ENCODE results near the gene HDAC4.

HDAC4 gene

DNA sequence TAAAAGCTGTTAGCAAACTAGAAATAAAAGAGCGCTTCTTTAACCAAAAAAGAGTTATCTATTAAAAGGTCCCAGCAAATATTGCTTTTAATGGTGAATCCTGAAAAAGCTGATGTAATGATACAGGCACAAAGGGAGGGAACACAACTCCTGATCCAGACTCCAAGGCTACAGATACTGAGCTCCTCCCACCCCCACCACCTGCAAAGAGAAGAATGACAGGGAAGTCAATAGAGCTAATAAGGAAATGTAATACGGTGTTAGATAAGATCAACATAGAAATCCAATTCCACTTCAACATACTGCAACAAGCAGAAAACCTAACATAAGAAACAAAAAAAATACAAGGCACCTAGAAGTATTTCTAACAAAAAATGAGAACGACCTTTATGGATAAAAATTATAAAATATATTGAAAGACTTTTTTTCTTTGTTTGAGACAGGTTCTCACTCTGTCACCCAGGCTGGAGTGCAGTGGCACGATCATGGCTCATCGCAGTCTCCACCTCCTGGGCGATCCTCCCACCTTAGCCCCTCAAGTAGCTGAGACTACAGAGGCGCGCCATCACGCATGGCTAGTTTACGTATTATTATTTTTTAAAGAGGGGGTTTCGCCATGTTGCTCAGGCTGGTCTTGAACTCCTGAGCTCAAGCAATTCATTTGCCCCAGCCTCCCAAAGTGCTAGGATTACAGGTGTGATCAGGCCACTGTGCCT lies 192.2 kb downstream of the HDAC4 start:
- TF ChIP-seq GATA2 (IDR thresholded peaks at IDR 0.05; ENCODE audit: low read depth, low read length) (no peak), GATA3 (IDR thresholded peaks at IDR 0.05; ENCODE audit: low read depth, low read length) (no peak)

DNA sequence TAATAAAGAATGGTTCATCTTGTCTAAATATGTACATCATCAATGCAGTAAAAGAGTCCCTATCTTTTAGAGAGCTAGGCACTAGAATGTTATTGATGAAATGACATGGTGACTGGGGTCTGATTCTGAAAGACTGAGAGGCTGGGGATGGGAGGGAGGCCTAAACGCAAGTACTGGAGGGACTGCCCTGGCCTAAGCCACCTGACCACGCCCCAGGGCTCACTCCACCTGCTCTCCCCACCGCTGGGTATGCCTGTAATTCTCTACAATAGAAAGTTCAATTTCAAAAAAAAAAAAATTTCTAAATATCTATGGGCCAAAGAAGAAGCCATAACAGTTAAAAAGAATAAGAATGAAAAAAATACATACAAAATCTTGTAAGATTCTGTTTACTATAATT lies 194.0 kb downstream of the HDAC4 start:
- TF ChIP-seq GATA2 (IDR thresholded peaks at IDR 0.05; ENCODE audit: low read depth, low read length) (no peak), GATA3 (IDR thresholded peaks at IDR 0.05; ENCODE audit: low read depth, low read length) (no peak)

DNA sequence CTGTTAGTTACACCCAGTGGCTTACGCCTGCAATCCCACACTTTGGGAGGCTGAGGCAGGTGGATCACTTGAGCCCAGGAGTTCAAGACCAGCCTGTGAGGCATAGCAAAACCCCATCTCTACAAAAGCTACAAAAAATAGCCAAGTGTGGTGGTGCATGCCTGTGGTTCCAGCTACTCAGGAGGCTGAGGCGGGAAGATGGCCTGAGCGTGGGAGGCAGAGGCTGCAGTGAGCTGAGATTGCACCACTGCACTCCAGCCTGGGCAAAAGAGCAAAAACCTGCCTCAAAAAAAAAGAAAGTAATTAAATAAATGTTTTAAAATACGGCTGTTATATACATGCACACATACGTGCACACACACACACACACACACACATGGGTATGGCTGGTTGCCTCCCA lies 194.8 kb downstream of the HDAC4 start:
- TF ChIP-seq GATA2 (IDR thresholded peaks at IDR 0.05; ENCODE audit: low read depth, low read length) (no peak), GATA3 (IDR thresholded peaks at IDR 0.05; ENCODE audit: low read depth, low read length) (no peak)

DNA sequence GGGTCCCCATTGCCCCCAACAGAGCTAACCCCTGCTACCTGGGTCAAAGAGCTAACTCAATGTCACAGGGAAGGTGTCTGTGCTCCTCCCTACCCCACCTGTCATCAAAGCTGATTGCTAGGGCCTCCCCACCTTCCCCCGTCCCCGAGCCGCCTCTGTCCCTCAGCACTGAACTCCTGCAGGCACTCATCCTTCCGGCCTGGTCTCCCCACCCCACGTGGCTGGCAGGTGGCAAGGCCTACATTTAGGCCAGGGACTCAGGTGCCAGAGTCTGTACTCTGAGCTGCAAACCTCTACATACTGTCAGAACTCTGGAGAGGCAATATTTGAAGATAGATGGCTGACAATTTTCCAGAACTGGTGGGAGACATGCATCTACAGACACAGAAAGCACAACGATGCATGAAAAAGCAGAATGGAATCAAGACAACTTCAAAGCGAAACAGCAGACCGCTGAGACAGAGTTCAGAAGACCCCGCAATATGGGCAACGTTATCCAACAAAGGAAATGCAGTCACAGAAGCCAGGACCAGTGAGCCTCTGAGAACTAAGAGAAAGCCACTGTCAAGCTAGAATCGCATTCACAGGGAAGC lies 195.8 kb downstream of the HDAC4 start:
- TF ChIP-seq GATA3 (IDR thresholded peaks at IDR 0.05; ENCODE audit: low read depth, low read length) = no peak
- TF ChIP-seq GATA2 (IDR thresholded peaks at IDR 0.05; ENCODE audit: low read depth, low read length) = no peak

DNA sequence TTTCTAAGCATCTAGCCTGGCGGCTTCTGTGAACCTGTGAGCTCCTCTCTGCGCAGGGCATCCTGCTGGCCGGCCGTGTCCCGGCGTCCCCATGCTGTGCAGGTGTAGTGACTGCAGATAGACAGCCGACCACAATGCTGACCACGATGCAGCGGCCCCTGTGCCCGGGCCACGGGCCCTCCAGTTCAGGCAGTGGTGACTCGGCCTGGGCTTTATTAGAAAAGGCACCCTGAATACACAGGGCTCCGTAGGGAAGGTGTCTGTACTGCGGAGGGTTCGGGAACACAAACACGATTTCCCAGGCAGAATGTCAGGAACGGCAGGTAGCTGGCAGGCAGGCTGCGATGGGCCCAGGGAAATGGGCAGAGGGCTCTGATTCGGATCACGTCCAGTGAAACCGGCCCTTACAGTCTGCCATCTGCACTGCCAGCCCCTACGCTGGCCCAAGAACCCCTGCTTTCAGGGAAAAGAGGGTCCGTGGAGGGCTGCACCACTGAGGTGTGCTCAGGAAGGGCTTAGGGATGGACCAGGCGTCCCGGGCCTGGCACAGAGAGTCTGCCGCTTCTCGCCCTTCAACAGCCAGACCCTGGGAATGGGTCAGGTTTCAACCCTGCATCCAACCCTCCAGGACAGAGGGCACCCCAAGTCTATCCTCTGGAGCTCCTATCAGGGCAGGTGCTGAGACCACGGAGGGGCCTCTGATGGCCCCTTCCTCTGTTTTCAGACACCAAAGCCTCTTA lies 196.5 kb downstream of the HDAC4 start:
- TF ChIP-seq GATA3 (IDR thresholded peaks at IDR 0.05; ENCODE audit: low read depth, low read length) (no peak), GATA2 (IDR thresholded peaks at IDR 0.05; ENCODE audit: low read depth, low read length) (no peak)

DNA sequence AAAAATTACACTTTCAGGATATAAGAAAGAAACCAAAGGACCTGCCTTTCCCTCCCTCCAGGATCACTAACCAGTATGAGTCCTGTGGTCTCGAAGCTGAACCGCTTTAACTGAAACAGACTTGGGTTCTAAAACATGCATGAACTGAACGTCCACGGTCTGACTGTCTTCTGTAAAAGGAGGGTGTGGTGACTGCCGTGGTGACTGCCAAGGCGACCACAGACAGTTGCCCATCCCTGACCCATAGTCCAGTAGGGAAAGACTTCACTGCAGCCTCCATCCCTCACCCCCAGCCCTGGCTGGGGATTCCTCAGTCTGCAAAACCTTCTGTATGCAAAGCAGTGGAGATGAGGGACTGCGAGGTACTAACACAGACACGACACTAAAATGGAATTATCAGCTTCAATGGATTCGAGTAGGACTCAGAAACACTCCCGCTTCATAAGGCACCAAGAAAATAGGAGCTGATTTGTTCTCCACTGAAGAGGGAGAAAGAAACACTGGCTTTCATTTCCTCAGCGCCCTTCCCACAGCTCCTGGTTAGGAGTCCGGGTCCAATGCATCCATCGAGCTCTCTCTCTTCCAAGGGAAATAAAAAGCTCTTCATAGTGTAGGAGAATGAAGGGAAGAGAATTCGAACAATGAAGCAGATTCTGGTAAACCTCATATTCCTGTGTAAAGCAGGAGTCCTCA lies 197.2 kb downstream of the HDAC4 start:
- TF ChIP-seq GATA2 (IDR thresholded peaks at IDR 0.05; ENCODE audit: low read depth, low read length) = no peak

DNA sequence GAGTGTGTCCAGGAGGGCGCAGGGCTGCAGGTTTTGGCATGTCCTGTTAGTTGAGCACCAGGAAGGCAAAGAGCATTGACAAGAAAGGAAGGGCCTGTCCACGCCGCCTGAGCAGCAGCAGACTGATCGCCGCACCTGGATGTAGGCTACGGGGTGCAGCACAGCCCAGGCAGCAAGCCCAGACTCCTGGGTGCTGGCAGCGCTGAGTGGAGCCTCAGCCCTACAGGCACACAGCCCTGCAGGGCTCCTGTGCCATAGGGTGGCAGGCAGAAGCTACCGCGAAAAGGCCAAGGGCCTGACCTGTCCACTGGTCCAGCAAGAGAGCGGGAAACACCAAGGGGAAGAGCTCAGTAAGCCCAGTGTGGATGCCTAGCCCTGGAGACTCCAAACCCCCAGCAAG lies 198.0 kb downstream of the HDAC4 start:
- TF ChIP-seq GATA3 (IDR thresholded peaks at IDR 0.05; ENCODE audit: low read depth, low read length) (no peak), GATA2 (IDR thresholded peaks at IDR 0.05; ENCODE audit: low read depth, low read length) (no peak)

DNA sequence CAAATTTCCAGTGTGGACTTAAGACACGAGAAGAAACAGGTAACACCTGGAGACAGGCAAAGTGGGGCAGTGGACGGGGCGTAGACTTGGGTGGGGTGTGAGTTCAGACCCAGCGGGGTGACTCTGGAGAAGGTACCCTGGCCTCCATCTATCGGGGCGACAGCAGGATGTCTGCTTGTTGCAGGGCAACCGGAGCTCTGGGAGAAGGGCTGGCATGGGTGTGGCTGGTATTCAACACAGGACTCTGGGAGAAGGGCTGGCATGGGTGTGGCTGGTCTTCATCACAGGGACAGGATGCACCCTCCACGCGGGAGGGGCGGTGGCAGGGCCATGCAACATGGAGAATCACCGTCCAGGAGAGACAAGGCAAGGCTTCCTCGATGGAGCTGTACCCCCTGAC lies 198.5 kb downstream of the HDAC4 start:
- no peak for TF ChIP-seq GATA2 (IDR thresholded peaks at IDR 0.05; ENCODE audit: low read depth, low read length)
- TF ChIP-seq GATA3 (IDR thresholded peaks at IDR 0.05; ENCODE audit: low read depth, low read length) = no peak

DNA sequence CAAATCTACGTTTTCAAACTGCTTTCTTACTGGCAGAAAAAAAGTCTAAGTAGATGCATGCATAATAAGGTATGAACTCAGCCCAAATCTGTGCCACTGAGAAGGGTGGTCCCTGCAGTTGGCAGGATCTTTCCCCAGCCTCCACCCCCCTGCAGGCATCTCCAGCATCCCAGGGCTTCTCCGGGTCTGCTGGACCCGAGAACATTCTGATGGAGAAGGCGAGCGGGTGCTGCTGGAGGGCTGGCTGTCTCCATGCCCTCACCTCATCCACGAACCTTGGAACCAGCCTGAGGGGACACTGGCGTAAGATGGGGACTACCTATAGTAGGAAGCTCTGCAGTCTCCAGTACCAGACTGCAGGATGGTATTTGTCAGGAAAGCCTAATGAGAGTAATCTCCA lies 198.9 kb downstream of the HDAC4 start:
- TF ChIP-seq GATA3 (IDR thresholded peaks at IDR 0.05; ENCODE audit: low read depth, low read length) (no peak), GATA2 (IDR thresholded peaks at IDR 0.05; ENCODE audit: low read depth, low read length) (no peak)

DNA sequence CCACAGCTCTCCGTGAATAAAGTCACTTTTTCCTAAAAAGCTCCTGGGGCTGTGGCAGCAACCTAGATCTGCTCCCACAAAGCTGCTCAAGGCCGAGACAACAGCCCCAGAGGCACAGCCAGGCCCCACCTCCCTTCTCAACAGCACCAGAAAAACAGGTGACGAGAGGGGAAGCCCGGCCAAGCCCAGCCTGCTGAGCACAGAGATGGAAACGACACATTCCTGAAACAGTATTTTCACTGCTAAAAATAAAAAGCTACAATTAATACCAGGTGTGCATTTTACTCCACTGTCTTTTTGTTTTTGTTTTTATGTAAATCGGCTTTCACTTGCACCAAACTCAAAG lies 199.3 kb downstream of the HDAC4 start:
- TF ChIP-seq GATA2 (IDR thresholded peaks at IDR 0.05; ENCODE audit: low read depth, low read length) (no peak), GATA3 (IDR thresholded peaks at IDR 0.05; ENCODE audit: low read depth, low read length) (no peak)

DNA sequence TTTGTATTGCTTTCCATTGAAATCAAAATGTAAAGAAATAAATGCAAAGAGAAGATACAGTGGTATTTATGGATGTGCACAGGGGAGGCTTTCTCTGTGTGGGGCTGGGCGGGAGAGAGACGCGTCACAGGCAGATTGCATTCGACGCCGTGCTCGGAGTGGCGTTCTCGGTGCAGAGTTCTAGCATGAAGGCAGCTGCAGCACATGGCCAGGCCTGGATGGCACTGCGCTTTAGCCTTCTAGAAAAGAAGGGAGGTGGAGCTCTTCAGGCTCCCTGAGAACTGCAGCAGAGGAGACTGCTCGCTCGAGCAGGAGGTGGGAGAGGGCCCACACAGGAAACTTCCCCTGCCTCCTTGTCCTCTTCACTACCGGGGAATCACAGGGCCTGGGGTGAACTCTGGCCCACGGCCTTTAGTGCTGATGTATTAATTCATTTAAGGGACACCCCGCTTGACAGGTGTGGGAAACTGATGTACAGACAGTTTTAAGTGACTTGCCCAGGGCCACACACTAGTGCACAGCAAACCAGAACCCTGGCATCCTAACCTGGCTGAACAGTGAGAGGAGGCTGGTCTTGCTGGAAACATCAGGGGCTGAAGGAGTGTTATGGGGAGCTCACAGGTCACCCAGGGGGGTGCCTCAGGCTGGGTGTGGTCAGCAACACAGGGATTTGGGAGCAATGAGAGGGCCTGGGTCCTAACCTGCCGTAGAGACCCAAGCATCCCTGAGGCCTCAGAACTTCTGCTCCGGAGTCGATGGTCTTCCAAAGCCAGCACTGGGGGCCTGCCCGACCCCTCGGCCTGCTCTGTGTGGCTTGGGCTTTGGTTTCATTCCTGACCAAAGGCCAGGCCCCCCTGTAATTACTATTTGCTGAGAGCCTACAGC lies 199.9 kb downstream of the HDAC4 start:
- TF ChIP-seq GATA3 (IDR thresholded peaks at IDR 0.05; ENCODE audit: low read depth, low read length) = no peak

DNA sequence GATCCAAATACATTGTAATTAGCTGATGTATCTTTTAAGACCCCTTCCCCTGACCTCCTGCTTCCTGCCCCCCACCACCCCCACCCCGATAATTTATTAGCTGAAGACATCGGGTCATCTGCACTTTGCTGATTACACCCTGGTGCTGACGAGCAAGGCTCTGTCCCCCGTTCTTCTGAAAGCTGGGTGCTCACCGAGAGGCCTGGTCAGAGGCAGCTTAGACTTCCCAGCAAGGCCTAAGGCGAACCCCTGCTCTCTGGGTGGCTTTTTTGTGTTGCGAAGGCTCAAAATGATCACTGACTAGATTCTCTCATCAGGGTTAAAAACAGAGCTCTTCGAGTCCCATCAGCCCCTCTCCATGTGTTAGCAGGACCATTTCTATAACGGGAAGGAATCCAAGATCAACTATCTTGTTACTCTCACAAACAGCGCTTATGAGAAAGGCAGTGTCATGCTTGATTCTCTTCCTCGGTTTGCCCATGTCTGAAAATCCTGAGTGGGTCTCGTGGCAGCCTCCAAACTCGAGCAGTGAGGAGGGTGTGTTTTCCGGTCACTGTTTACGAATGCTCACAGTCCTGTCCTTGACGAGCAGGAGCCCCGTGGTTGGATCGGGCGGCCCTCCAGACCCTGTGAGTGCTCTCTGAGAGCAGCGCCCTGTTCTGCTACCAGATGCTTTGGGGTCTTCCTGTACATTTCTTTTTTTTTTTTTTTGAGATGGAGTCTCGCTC lies 201.6 kb downstream of the HDAC4 start:
- TF ChIP-seq GATA3 (IDR thresholded peaks at IDR 0.05; ENCODE audit: low read depth, low read length) = no peak
- TF ChIP-seq GATA2 (IDR thresholded peaks at IDR 0.05; ENCODE audit: low read depth, low read length) = no peak

DNA sequence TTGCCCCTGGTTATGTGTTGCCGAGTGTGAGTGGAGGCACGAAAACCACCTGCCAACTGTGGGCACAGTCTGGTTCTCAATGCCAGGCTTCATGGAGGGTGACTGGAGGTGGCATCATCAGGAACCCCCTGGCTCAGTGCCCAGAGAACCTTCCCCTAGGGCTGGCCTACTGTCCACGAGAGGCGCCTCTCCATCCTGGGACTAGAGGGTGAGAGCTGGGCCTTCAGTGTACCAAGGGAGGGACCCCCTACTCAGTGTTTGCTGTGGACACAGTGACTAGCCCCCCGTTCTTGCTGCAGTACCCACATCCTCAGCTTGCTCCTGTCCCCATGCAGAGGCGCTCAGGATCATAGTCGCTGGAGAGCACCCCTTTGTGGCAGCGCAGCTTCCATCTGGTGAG lies 202.6 kb downstream of the HDAC4 start:
- no peak for TF ChIP-seq GATA3 (IDR thresholded peaks at IDR 0.05; ENCODE audit: low read depth, low read length)
- no peak for TF ChIP-seq GATA2 (IDR thresholded peaks at IDR 0.05; ENCODE audit: low read depth, low read length)

Data from SH-SY5Y (cell line).